GM23338 (cell line): ENCODE data around the gene C1orf185.

Experiments
- CTCF ChIP-seq, 2 experiments: fragments of 200-600 bp in 1 of 2; sonication (generic) in 1 of 2; conservative IDR thresholded peaks; 2 replicates each; pipeline versions ENCODE4 v1.5.1 to v1.6.1; 2016 to 2017; ENCODE audit warnings: antibody characterized with exemption in 2 of 2, low read depth in 2 of 2, mild to moderate bottlenecking in 2 of 2, moderate library complexity in 1 of 2
- EZH2phosphoT487 ChIP-seq: fragments of 200-600 bp; sonication (generic); IDR thresholded peaks from one replicate; pipeline ENCODE4 v1.8.1; 2018; ENCODE audit warnings: antibody characterized with exemption; ENCODE audit not compliant: unreplicated experiment
- POLR2AphosphoS5 ChIP-seq: IDR thresholded peaks from 2 replicates; pipeline ENCODE4 v1.6.1; 2016; ENCODE audit warnings: antibody characterized with exemption, low read depth
- ZNF331 ChIP-seq: fragments of 250-450 bp; sonication (Bioruptor Pico); IDR thresholded peaks from 2 replicates; pipeline ENCODE4 v1.5.0; 2020; ENCODE audit warnings: low read depth, mild to moderate bottlenecking, moderate library complexity

- TF ChIP-seq CTCF (conservative IDR thresholded peaks at IDR 0.05; ENCODE audit: low read depth in 2 of 2), result no peak
- no peak for TF ChIP-seq EZH2phosphoT487
- TF ChIP-seq POLR2AphosphoS5, result no peak
- TF ChIP-seq ZNF331 (CRISPR knock-in tag), result no peak
Observed at GRCh38 chr1:51119331-51119730, 17.3 kb downstream of the C1orf185 start.
